NOMO-1 treated with dmso at 0.1 percent for 144 hours (cell line): Measurements from ENCODE around the gene CCDC102B.

Source experiments
- DNase-seq: peaks from one replicate; lab custom pipeline; 2025; ENCODE audit not compliant: unreplicated experiment; lab: John Stamatoyannopoulos, UW

The CCDC102B gene

DNA sequence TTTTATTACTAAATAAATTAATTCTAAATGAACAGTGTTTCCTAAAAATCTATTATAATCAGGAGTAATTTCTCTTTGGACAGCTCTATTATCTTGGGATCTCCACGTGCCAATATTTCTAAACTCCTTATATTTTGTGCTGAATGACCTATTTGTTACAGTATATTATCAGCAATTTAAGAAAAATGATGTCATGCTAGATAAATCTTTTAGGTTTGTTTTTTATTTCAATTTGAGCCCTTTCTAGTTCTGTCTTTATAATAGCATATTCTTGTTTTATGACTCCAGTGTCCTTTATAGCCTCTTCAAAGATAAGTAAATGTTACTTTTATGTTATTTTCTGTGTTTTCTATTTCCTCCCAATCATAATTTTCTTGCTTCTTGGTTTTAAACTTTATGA, 269.2 kb downstream of the CCDC102B start:
- no peak for DNase-seq

DNA sequence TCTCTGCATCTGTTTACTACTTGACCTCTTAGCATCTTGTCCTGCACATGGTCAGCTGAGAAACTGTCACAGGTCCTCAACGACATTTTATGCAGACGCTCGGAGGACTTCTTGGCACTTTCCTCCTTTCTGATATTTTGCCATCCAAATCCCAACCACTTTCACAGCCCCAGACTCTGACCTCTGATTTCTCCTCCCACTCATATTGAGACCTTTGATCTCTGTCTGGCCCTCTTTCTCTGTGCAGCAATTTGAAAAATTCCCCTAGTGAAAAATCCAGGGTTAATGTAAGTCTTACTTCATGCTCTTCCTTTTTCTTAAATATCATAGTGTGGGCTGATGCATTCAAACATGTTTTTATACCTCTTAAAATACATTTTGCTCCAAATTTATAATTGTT, 273.8 kb downstream of the CCDC102B start:
- no peak for DNase-seq

DNA sequence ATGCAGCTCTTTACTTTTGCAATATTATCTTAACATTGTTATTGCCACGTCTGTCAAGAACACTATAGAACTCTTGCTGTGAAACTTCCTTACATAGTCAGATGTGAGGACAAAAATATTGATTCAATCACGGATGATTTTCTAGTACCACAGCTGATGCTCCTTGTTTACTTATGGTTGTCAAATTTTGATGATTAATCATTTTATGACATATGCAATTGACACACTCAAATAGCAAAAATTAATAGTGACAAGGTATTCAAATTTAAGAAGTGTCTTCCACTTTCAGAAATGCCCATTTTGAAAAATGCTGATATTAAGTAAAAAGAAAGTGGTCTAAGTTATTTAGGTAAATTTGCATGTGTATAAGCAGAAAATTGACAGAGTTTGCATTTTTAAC, 284.0 kb downstream of the CCDC102B start:
- DNase-seq, result no peak

DNA sequence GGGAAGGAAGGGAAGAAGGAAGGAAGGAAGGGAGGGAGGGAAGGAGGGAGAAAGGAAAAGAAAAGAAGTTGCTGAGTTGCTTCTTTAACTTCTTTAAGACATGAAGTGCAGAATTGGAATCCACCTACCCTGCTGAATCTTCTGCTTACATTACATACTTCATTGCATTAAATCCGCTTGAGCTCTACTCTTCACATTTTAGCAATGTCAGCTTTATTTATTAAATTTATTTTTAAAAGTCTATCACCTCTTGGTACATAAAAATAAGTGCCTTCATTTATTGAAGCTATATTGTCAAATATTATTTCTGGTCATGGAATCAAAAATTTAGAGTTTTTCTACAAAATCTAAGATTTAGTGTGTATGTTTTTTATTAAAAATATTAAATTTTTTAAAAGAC, 284.6 kb downstream of the CCDC102B start:
- no peak for DNase-seq

DNA sequence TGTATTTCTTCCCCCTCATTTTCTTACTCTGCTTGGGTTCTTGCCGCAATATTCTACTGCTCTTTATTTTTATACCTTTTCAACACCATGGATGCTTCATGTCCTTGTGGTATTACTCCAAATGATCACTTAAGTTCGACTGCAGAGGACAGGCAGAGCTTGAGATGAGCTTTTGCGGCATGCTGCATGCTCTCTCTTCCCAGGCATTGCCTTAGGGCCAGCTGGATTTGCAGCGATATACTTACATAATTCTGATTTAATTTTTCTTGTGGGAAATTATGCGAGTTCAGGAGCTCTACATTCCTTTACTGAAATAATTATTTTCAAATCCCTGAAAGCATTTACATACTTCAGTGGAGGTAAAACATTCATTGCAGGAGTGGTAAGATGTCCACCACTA, 288.1 kb downstream of the CCDC102B start:
- no peak for DNase-seq

DNA sequence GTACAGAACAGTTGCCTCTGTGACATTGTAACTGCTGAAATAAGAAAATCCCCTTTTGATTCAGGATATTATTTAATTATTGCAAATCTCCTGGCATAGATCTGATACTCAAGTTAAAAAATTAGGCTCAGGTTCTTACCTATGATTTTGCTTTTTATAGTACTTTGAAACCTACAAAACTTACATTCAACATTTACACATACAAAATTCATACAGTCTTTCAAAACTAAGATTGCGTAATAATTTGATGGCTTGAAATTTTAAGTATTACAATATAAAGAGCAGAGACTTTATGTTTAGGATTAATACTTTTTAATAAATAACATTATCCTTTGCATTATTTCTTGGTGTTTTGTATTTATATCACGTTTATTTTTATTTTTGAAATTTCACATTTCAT, 291.1 kb downstream of the CCDC102B start:
- DNase-seq, result no peak

DNA sequence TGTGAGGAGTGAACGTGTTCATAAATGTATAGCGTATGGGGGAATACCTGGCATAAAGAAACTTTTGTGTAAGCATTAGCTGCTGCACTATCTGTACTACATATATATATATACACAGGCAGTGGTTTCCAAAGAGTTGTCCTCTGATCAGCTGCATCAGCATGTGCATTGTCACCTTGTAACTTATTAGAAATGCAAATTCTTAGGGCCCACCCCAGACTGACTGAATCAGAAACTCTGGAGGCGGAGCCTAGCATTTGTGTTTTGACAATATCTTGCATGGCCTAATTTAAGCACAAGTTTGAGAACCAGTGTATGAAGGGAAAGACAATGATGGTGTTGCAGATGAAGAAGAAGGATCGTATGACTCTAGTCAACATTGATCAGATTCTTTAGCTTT, 299.5 kb downstream of the CCDC102B start:
- DNase-seq, result no peak

DNA sequence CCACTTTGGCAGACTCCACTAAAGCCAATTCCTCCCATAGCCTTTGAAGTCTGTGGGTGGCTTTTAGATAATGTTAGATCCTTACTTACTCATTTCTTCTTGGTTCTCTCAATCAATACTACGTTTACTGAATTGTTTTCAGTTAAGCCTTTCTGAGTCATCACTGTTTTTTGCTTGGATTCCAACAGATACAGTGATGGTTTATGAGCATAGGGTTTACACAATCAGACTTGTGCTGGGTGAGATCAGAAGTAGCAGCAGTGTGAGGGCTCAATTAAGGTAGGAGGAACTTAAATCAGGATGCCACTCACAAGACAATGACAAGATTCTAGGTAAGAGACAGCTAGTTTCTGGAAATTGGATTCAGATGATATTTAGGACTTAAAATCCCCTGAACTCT, 305.1 kb downstream of the CCDC102B start:
- no peak for DNase-seq
